Measurements from ENCODE around the gene AAMP. TPM values are rescaled to one million over a fixed set of nuclear protein-coding genes. Genes with fewer than 3 reads are reported as not detected.

AAMP gene
- total and polyA plus RNA-seq, 2 experiments from 2014 or later = 90.8 to 203 TPM

GRCh38 chr2:218266316-218266979, 3.5 kb downstream of the AAMP start:
- Histone ChIP-seq H3K36me3 (ENCODE audit: insufficient read depth) (no peaks in the 10 kb centered on the region), H2AFZ (no peak overlapping the region), H3K4me2 (no peak overlapping the region), H3K79me2 (replicated peaks; ENCODE audit: insufficient read depth) (peaks cover 17% of the 10 kb centered on the region), H3K4me3 (no peak overlapping the region), H3K4me1 (ENCODE audit: insufficient read depth) (peaks cover 18% of the 10 kb centered on the region), H3K27me3 (ENCODE audit: insufficient read depth) (no peaks in the 10 kb centered on the region), H3K9me2 (ENCODE audit: insufficient read depth) (no peaks in the 10 kb centered on the region), H4K20me1 (replicated peaks; ENCODE audit: insufficient read depth) (no peaks in the 10 kb centered on the region; the same call in 1 of the 2 replicates), H3F3A (replicated peaks; ENCODE audit: low read depth) (no peaks in the 10 kb centered on the region), H3K27ac (ENCODE audit: low read depth) (no peak overlapping the region)
- TF ChIP-seq ZNF462 (CRISPR knock-in tag; IDR thresholded peaks at IDR 0.05) (no peak), POLR2AphosphoS5 (IDR thresholded peaks at IDR 0.05; ENCODE audit: low read depth) (no peak), ZNF114 (CRISPR knock-in tag; IDR thresholded peaks at IDR 0.05) (no peak), NANOG (IDR thresholded peaks at IDR 0.05; ENCODE audit: borderline replicate concordance) (no peak), EZH2phosphoT487 (IDR thresholded peaks at IDR 0.05; ENCODE audit: unreplicated experiment) (no peak), ZNF331 (CRISPR knock-in tag; IDR thresholded peaks at IDR 0.05; ENCODE audit: low read depth) (no peak), CREB1 (CRISPR knock-in tag; IDR thresholded peaks at IDR 0.05; ENCODE audit: low read depth) (no peak), ETS1 (IDR thresholded peaks at IDR 0.05) (no peak), JUNB (IDR thresholded peaks at IDR 0.05; ENCODE audit: unreplicated experiment) (no peak), EZH2 (IDR thresholded peaks at IDR 0.05; ENCODE audit: low read depth, unreplicated experiment) (no peak), STAT1 (IDR thresholded peaks at IDR 0.05; ENCODE audit: unreplicated experiment) (no peak), REST (IDR thresholded peaks at IDR 0.05; ENCODE audit: unreplicated experiment) (no peak)
- TF ChIP-seq, protein P1, sequence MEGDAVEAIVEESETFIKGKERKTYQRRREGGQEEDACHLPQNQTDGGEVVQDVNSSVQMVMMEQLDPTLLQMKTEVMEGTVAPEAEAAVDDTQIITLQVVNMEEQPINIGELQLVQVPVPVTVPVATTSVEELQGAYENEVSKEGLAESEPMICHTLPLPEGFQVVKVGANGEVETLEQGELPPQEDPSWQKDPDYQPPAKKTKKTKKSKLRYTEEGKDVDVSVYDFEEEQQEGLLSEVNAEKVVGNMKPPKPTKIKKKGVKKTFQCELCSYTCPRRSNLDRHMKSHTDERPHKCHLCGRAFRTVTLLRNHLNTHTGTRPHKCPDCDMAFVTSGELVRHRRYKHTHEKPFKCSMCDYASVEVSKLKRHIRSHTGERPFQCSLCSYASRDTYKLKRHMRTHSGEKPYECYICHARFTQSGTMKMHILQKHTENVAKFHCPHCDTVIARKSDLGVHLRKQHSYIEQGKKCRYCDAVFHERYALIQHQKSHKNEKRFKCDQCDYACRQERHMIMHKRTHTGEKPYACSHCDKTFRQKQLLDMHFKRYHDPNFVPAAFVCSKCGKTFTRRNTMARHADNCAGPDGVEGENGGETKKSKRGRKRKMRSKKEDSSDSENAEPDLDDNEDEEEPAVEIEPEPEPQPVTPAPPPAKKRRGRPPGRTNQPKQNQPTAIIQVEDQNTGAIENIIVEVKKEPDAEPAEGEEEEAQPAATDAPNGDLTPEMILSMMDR (conservative IDR thresholded peaks at IDR 0.05; ENCODE audit: low read depth in 2 of 2) = no peak
- no peak for DNase-seq (ENCODE audit: low spot score)
- Mint-ChIP-seq H3K36me3 (ENCODE audit: low read depth) (peaks cover 44% of the 10 kb centered on the region), H3K27ac (no peak overlapping the region), H3K9me3 (no peaks in the 10 kb centered on the region), H3K27me3 (ENCODE audit: insufficient read depth, low read depth, poor library complexity) (peaks cover 9% of the 10 kb centered on the region), H3K4me3 (no peak overlapping the region), H3K4me1 (peaks cover 15% of the 10 kb centered on the region)
- no peak for ATAC-seq

All from GM23338 (cell line).